Measurements from ENCODE around the gene HNRNPH1.

DNA sequence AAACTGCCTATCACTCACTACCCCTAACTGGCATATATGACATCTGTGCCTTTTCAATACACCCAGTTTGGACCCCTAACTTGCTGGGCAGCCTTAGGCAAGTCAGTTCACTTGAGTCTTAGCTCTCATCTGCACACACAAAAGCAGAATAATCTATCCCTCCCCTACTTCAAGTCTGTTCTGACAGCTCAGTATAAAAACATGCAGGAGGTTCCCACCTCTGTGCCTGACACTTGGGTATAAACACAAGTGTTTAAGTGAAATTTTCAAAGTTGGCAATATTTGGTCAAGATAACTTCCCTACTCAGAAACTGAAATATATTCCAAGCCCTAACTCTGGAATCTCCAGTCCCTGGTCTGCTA is 12.6 kb downstream of the HNRNPH1 start:
- TF ChIP-seq POLR2AphosphoS5 (IDR thresholded peaks at IDR 0.05; ENCODE audit: low read depth, low read length) (no peak), TAF1 (IDR thresholded peaks at IDR 0.05; ENCODE audit: borderline replicate concordance, low read depth, low read length) (no peak)
